Pons (tissue), 1 donor: ENCODE measurements around the gene GRIN1.

Experiments
- DNase-seq: peaks from one replicate; pipeline ENCODE4 v3.0.0-alpha.2; 2016; ENCODE audit warnings: low spot score

The GRIN1 gene

GRCh38 chr9:137148242-137148641 is 9.3 kb downstream of the GRIN1 start:
- DNase-seq: no peak

- DNase-seq: no peak
These were observed 9.7 kb downstream of the GRIN1 start for GRCh38 chr9:137148661-137149060.

- DNase-seq: no peak
These were observed 10.4 kb downstream of the GRIN1 start for GRCh38 chr9:137149363-137149762.

- no peak for DNase-seq
These were observed 11.1 kb downstream of the GRIN1 start for GRCh38 chr9:137149942-137150616.

GRCh38 chr9:137150617-137151457 is 11.9 kb downstream of the GRIN1 start:
- DNase-seq: no peak

- DNase-seq: no peak
These were observed 14.0 kb downstream of the GRIN1 start for GRCh38 chr9:137152844-137153405.

- DNase-seq: no peak
These were observed 17.8 kb downstream of the GRIN1 start for GRCh38 chr9:137156567-137157375.

- DNase-seq: no peak
These were observed 18.9 kb downstream of the GRIN1 start for GRCh38 chr9:137157618-137158415.

- DNase-seq: no peak
These were observed 19.7 kb downstream of the GRIN1 start for GRCh38 chr9:137158625-137159024.

GRCh38 chr9:137159105-137160053 is 20.4 kb downstream of the GRIN1 start:
- DNase-seq: no peak

- DNase-seq: no peak
These were observed 21.1 kb downstream of the GRIN1 start for GRCh38 chr9:137160054-137160425.

- DNase-seq: no peak
These were observed 22.0 kb downstream of the GRIN1 start for GRCh38 chr9:137160716-137161557.

GRCh38 chr9:137161558-137162486 is 22.9 kb downstream of the GRIN1 start:
- DNase-seq: no peak

GRCh38 chr9:137162505-137163364 is 23.8 kb downstream of the GRIN1 start:
- no peak for DNase-seq

GRCh38 chr9:137163365-137163715 is 24.4 kb downstream of the GRIN1 start:
- no peak for DNase-seq

GRCh38 chr9:137163805-137164204 is 24.9 kb downstream of the GRIN1 start:
- DNase-seq: no peak
